ENCODE data around the gene PSMC5.

GRCh38 chr17:63833026-63833740 lies 6.0 kb downstream of the PSMC5 start:
- TF ChIP-seq EP300 (IDR thresholded peaks at IDR 0.05) (no peak), POLR2A (IDR thresholded peaks at IDR 0.05) (no peak)
- TF ChIP-seq, protein P1, sequence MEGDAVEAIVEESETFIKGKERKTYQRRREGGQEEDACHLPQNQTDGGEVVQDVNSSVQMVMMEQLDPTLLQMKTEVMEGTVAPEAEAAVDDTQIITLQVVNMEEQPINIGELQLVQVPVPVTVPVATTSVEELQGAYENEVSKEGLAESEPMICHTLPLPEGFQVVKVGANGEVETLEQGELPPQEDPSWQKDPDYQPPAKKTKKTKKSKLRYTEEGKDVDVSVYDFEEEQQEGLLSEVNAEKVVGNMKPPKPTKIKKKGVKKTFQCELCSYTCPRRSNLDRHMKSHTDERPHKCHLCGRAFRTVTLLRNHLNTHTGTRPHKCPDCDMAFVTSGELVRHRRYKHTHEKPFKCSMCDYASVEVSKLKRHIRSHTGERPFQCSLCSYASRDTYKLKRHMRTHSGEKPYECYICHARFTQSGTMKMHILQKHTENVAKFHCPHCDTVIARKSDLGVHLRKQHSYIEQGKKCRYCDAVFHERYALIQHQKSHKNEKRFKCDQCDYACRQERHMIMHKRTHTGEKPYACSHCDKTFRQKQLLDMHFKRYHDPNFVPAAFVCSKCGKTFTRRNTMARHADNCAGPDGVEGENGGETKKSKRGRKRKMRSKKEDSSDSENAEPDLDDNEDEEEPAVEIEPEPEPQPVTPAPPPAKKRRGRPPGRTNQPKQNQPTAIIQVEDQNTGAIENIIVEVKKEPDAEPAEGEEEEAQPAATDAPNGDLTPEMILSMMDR (IDR thresholded peaks at IDR 0.05): no peak

Data from gastroesophageal sphincter (tissue), 3 donors.